ENCODE measurements around the gene PLA2G7. TPM values are rescaled to one million over a fixed set of nuclear protein-coding genes. Genes with fewer than 3 reads are reported as not detected.

Gene PLA2G7
- total RNA-seq, 1 donor from 2014 or later: 1.8 TPM

GRCh38 chr6:46730921-46731461, 4.2 kb downstream of the PLA2G7 start:
- Mint-ChIP-seq H3K36me3 (no peaks in the 10 kb centered on the region), H3K27ac (no peak overlapping the region), H3K9me3 (no peaks in the 10 kb centered on the region), H3K4me3 (no peak overlapping the region), H3K27me3 (ENCODE audit: insufficient read depth, low read depth) (peaks cover 16% of the 10 kb centered on the region), H3K4me1 (peaks cover 6% of the 10 kb centered on the region)
- H3K27me3 ChIP-seq: peaks cover 17% of the 10 kb centered on the region
- H3K79me2 ChIP-seq (ENCODE audit: low read depth): no peaks in the 10 kb centered on the region
- no peak overlapping the region for H3K4me2 ChIP-seq
- H3K36me3 ChIP-seq: no peaks in the 10 kb centered on the region
- no peaks in the 10 kb centered on the region for H4K20me1 ChIP-seq (ENCODE audit: low read depth)
- DNase-seq (ENCODE audit: low spot score): no peak
- H2AFZ ChIP-seq (replicated peaks): no peak overlapping the region
- H3F3A ChIP-seq (ENCODE audit: low read depth): peaks cover 17% of the 10 kb centered on the region
- H3K4me1 ChIP-seq: no peaks in the 10 kb centered on the region
- H3K27ac ChIP-seq: no peak overlapping the region
- no peak overlapping the region for H3K4me3 ChIP-seq
- H3K9ac ChIP-seq: no peak overlapping the region
- TF ChIP-seq, protein P1, sequence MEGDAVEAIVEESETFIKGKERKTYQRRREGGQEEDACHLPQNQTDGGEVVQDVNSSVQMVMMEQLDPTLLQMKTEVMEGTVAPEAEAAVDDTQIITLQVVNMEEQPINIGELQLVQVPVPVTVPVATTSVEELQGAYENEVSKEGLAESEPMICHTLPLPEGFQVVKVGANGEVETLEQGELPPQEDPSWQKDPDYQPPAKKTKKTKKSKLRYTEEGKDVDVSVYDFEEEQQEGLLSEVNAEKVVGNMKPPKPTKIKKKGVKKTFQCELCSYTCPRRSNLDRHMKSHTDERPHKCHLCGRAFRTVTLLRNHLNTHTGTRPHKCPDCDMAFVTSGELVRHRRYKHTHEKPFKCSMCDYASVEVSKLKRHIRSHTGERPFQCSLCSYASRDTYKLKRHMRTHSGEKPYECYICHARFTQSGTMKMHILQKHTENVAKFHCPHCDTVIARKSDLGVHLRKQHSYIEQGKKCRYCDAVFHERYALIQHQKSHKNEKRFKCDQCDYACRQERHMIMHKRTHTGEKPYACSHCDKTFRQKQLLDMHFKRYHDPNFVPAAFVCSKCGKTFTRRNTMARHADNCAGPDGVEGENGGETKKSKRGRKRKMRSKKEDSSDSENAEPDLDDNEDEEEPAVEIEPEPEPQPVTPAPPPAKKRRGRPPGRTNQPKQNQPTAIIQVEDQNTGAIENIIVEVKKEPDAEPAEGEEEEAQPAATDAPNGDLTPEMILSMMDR (IDR thresholded peaks at IDR 0.05): no peak
- TF ChIP-seq EZH2 (IDR thresholded peaks at IDR 0.05) (no peak), EZH2phosphoT487 (IDR thresholded peaks at IDR 0.05) (no peak)
- H3K9me3 ChIP-seq (ENCODE audit: low read depth): no peaks in the 10 kb centered on the region

DNA sequence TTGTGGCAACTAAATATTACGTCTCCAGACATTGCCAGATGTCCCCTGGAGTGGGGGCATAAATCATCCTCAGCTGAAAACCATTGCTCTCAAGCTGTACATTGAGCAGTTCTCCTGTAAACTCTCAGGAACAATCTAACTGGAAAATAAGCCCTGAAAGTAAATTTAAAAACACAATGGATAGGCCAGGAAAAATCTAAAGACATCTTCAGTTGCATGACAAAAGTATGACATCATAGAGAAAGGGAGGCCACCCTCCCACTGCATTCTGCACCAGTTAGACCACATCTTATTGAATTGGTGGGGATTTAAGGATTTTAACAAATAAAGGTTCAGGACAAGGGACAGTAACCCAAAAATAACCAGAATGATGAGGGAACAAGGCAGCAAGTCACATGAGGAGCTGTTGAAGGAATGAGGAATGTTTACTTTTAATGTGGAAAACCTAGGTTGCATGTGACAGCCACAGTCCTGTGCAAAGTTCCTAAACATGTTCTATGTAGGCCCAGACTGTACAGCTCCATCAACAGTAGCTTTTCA, 5.3 kb downstream of the PLA2G7 start:
- H3K27me3 Mint-ChIP-seq (ENCODE audit: insufficient read depth, low read depth): peaks cover 14% of the 10 kb centered on the region

GRCh38 chr6:46720401-46720800, 14.8 kb downstream of the PLA2G7 start:
- H2AFZ ChIP-seq (replicated peaks): no peak overlapping the region
- no peak overlapping the region for H3K4me2 ChIP-seq
- Mint-ChIP-seq H3K27me3 (ENCODE audit: insufficient read depth, low read depth) (peaks cover 2% of the 10 kb centered on the region), H3K9me3 (no peaks in the 10 kb centered on the region), H3K36me3 (no peaks in the 10 kb centered on the region), H3K4me3 (no peak overlapping the region), H3K4me1 (no peaks in the 10 kb centered on the region), H3K27ac (no peak overlapping the region)
- no peaks in the 10 kb centered on the region for H3K27me3 ChIP-seq
- no peak overlapping the region for H3K27ac ChIP-seq
- H3F3A ChIP-seq (ENCODE audit: low read depth): no peaks in the 10 kb centered on the region
- H3K4me1 ChIP-seq: no peaks in the 10 kb centered on the region
- no peak for DNase-seq (ENCODE audit: low spot score)
- no peak overlapping the region for H3K9ac ChIP-seq
- no peaks in the 10 kb centered on the region for H3K79me2 ChIP-seq (ENCODE audit: low read depth)
- H3K4me3 ChIP-seq: no peak overlapping the region
- H3K9me3 ChIP-seq (ENCODE audit: low read depth): no peaks in the 10 kb centered on the region
- H3K36me3 ChIP-seq: no peaks in the 10 kb centered on the region
- TF ChIP-seq EZH2phosphoT487 (IDR thresholded peaks at IDR 0.05) (no peak), EZH2 (IDR thresholded peaks at IDR 0.05) (no peak)
- TF ChIP-seq, protein P1 (IDR thresholded peaks at IDR 0.05): no peak
- H4K20me1 ChIP-seq (ENCODE audit: low read depth): no peaks in the 10 kb centered on the region

More for the DNA sequence above, 5.3 kb downstream of the PLA2G7 start:
- no peak overlapping the region for H2AFZ ChIP-seq (replicated peaks)
- no peak overlapping the region for H3K27ac ChIP-seq
- TF ChIP-seq EZH2 (IDR thresholded peaks at IDR 0.05) (no peak), EZH2phosphoT487 (IDR thresholded peaks at IDR 0.05) (no peak)
- TF ChIP-seq, protein P1 (IDR thresholded peaks at IDR 0.05): no peak
- no peaks in the 10 kb centered on the region for H3K4me1 ChIP-seq
- H3K9me3 ChIP-seq (ENCODE audit: low read depth): no peaks in the 10 kb centered on the region
- no peak for DNase-seq (ENCODE audit: low spot score)
- Mint-ChIP-seq H3K36me3 (no peaks in the 10 kb centered on the region), H3K9me3 (no peaks in the 10 kb centered on the region), H3K27ac (no peak overlapping the region), H3K4me3 (no peak overlapping the region), H3K4me1 (peaks cover 2% of the 10 kb centered on the region)
- H3K4me2 ChIP-seq: no peak overlapping the region
- H3K27me3 ChIP-seq: peaks cover 6% of the 10 kb centered on the region
- H3K79me2 ChIP-seq (ENCODE audit: low read depth): no peaks in the 10 kb centered on the region
- peaks cover 16% of the 10 kb centered on the region for H3F3A ChIP-seq (ENCODE audit: low read depth)
- no peaks in the 10 kb centered on the region for H4K20me1 ChIP-seq (ENCODE audit: low read depth)
- H3K36me3 ChIP-seq: no peaks in the 10 kb centered on the region
- no peak overlapping the region for H3K9ac ChIP-seq
- H3K4me3 ChIP-seq: no peak overlapping the region

All from neural progenitor cell (in vitro differentiated cells).